BJ (cell line): ENCODE data around the gene KLHL29. TPM values are rescaled to one million over a fixed set of nuclear protein-coding genes. Genes with fewer than 3 reads are reported as not detected.

ENCODE experiments used
- CTCF ChIA-PET: fragments of 350-600 bp; formaldehyde crosslinking; extraction: SDS; loops from one replicate; lab custom pipeline; 2021; ENCODE audit warnings: antibody characterized with exemption, inconsistent platforms; lab: Yijun Ruan, JAX
- POLR2A ChIA-PET: fragments of 300-600 bp; sonication (Branson Sonifier 250); formaldehyde crosslinking; extraction: SDS; loops from one replicate; lab custom pipeline; 2021; ENCODE audit warnings: antibody characterized with exemption; lab: Charles Lee
- DNase-seq: peaks from one replicate; pipeline ENCODE4 v3.0.0-alpha.2; 2011; ENCODE audit warnings: low read depth
- H3K27me3 ChIP-seq: 2 replicates; pipeline ENCODE4 v1.6.0; 2011; ENCODE audit warnings: low read length; ENCODE audit not compliant: control insufficient read depth, insufficient read depth
- H3K36me3 ChIP-seq: 2 replicates; pipeline ENCODE4 v1.5.1; 2011; ENCODE audit warnings: low read length; ENCODE audit not compliant: control insufficient read depth, insufficient read depth
- H3K4me3 ChIP-seq: 2 replicates; pipeline ENCODE4 v1.5.1; 2011; ENCODE audit warnings: low read depth, mild to moderate bottlenecking, control low read depth, low read length
- polyA plus RNA-seq: library from polyadenylated mRNA; depleted of rRNA; stranded (reverse); fragments of >200 nt; gene quantifications from 2 replicates; pipeline ENCODE4 v1.2.3, GENCODE V29; 2011
- TF ChIP-seq, protein P1 (sequence below): IDR thresholded peaks from 2 replicates; pipeline ENCODE4 v1.5.1; 2011; ENCODE audit warnings: low read depth, mild to moderate bottlenecking, control low read depth, inconsistent platforms, low read length, moderate library complexity; ENCODE audit not compliant: insufficient read depth

KLHL29 gene
- polyA plus RNA-seq, 1 experiment, result 10.0 TPM

DNA sequence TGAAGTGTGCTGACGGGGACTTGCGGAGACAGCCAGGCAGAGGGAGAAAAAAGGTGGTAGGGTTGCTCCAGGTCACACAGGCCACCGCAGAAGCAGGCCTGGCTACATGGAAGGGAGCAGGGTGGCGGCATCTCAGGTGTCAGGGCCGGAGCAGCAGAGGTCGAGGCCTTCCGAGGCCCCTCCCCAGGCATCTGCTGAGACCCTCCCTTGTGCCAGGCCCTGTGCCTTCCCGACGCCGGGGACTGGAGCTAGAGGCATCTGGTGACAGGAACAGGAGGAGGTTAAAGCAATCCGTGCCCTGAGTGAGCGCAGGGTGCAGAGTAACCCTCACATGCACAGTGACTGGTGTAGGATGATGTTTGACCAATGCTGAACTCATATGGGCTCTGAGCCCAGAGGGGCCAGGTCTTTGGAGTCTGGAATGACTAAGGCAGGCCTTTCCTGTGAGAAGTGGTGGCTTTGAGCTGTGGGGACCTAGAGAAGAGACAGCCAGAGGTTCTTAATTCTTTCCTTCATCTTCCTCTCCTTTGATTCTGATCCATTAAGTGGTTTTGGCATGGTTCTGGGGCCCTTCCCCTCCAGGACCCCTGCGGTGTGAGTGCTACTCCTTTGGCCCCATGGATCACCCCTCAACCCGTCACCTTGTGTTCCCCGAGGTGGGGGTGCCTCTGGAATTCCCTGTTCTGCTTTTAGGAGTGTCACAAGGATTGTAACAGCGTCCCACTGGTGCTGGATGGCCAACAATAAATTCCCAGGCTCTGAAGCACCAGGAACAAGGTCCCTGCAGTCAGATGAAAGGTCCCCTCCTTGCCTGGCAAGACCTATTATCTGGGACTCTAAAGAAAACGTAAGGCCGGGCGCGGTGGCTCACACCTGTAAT lies 72.1 kb downstream of the KLHL29 start:
- POLR2A ChIA-PET, result no interaction called here
- Histone ChIP-seq H3K27me3 (no peaks in the 10 kb centered on the region), H3K36me3 (no peaks in the 10 kb centered on the region), H3K4me3 (no peak overlapping the region)
- DNase-seq, result no peak
- CTCF ChIA-PET, result no interaction called here
- TF ChIP-seq, protein P1, sequence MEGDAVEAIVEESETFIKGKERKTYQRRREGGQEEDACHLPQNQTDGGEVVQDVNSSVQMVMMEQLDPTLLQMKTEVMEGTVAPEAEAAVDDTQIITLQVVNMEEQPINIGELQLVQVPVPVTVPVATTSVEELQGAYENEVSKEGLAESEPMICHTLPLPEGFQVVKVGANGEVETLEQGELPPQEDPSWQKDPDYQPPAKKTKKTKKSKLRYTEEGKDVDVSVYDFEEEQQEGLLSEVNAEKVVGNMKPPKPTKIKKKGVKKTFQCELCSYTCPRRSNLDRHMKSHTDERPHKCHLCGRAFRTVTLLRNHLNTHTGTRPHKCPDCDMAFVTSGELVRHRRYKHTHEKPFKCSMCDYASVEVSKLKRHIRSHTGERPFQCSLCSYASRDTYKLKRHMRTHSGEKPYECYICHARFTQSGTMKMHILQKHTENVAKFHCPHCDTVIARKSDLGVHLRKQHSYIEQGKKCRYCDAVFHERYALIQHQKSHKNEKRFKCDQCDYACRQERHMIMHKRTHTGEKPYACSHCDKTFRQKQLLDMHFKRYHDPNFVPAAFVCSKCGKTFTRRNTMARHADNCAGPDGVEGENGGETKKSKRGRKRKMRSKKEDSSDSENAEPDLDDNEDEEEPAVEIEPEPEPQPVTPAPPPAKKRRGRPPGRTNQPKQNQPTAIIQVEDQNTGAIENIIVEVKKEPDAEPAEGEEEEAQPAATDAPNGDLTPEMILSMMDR, result no peak

- TF ChIP-seq, protein P1, result no peak
- Histone ChIP-seq H3K4me3 (no peak overlapping the region), H3K27me3 (no peaks in the 10 kb centered on the region), H3K36me3 (no peaks in the 10 kb centered on the region)
- POLR2A ChIA-PET, result no interaction called here
- DNase-seq, result no peak
- CTCF ChIA-PET, result interaction anchor here (0.6 kb wide), 1 partner anchor 82 kb away, joined by 4 read pairs; no protein-coding TSS in a partner anchor
Measured at GRCh38 chr2:23457990-23458682, 73.2 kb downstream of the KLHL29 start.

DNA sequence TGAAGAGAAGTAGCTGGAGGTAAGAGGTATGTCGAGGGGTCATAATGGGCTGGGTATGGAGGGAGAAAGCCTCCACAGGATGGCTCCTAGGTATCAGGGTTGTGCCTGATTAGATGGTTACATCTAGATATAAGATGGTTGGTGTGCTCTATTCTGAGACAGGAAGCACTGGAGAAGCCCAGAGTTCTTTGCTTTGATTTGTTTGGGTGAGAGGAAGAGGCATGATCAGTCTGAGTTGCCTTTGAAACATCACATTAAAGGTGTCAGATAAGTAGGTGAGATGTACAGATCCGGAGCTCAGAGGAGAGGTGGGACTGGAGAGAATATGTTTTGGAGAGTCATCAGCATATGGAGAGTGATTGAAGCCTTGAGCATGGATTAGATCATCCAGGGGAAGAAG lies 74.1 kb downstream of the KLHL29 start:
- Histone ChIP-seq H3K36me3 (no peaks in the 10 kb centered on the region; the same call in 1 of the 2 replicates), H3K4me3 (no peak overlapping the region), H3K27me3 (no peaks in the 10 kb centered on the region)
- ChIA-PET CTCF (interaction anchor here (0.6 to 1.1 kb wide), 2 partner anchors 60 to 105 kb away, joined by 3 read pairs; no protein-coding TSS in a partner anchor), POLR2A (no interaction called here)
- DNase-seq, result no peak
- TF ChIP-seq, protein P1, result no peak

DNA sequence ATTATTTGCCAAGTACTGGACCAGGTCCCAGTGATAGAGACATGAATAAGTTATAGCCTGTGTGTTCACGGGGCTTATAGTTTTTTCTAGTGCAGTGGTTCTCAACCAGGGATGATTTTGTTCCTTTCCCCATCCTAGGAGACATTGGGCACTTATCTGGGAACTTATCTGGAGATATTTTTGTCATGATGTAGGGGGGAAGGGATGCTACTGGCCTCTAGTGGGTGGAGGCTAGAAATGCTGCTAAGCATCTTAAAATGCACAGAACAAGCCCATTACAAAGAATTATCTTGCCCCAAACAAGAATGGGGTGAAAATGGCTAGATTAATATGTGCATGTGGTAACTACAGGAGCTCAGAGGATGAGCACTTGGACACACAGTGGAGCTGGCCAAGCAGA lies 75.2 kb downstream of the KLHL29 start:
- H3K36me3 ChIP-seq, result no peaks in the 10 kb centered on the region; the same call in 1 of the 2 replicates
- ChIA-PET POLR2A (no interaction called here), CTCF (interaction anchor here (1.3 kb wide), 1 partner anchor 47 kb away, joined by 4 read pairs; no protein-coding TSS in a partner anchor)
- H3K27me3 ChIP-seq, result no peaks in the 10 kb centered on the region
- TF ChIP-seq, protein P1, result peak; percentile 67
- DNase-seq, result no peak
- H3K4me3 ChIP-seq, result no peak overlapping the region

GRCh38 chr2:23460993-23461392 lies 76.0 kb downstream of the KLHL29 start:
- CTCF ChIA-PET, result interaction anchor here (1.3 to 1.4 kb wide), 2 partner anchors 10 to 48 kb away, joined by 4 read pairs; no protein-coding TSS in a partner anchor
- H3K4me3 ChIP-seq, result no peak overlapping the region

More at GRCh38 chr2:23460993-23461392, 76.0 kb downstream of the KLHL29 start:
- H3K27me3 ChIP-seq, result no peaks in the 10 kb centered on the region
- no peak for DNase-seq
- TF ChIP-seq, protein P1, result no peak
- POLR2A ChIA-PET, result no interaction called here
- no peaks in the 10 kb centered on the region; the same call in 1 of the 2 replicates for H3K36me3 ChIP-seq
